GM19468 (cell line): ENCODE data around the gene IHH.
A peak's percentile ranks its signal among the peaks of the same experiment; 100 is the strongest.

Source experiments
- ATAC-seq: cut with Tn5 transposase; IDR thresholded peaks from one replicate; pipeline ENCODE4 v1.9.1; 2021; ENCODE audit warnings: mild to moderate bottlenecking, moderate library complexity, moderate number of reproducible peaks; ENCODE audit not compliant: unreplicated experiment; ENCODE audit errors: extremely low read depth

IHH gene

GRCh38 chr2:219042750-219043149 is 18.0 kb downstream of the IHH start:
- ATAC-seq: no peak

GRCh38 chr2:219042157-219042556 is 18.6 kb downstream of the IHH start:
- no peak for ATAC-seq

- ATAC-seq: no peak
Measured at GRCh38 chr2:219041252-219041651, 19.5 kb downstream of the IHH start, which contains the start of gene CFAP65. Gene CFAP65 (minus strand): TSS chr2:219041516. CDS start chr2:219039048, 2,468 bp downstream.

GRCh38 chr2:219038600-219038999 is 22.1 kb downstream of the IHH start:
- ATAC-seq: no peak

- ATAC-seq: no peak
Measured at GRCh38 chr2:219037783-219038499, 22.8 kb downstream of the IHH start.

GRCh38 chr2:219035942-219036341 is 24.8 kb downstream of the IHH start:
- no peak for ATAC-seq

GRCh38 chr2:219034823-219035222 is 25.9 kb downstream of the IHH start:
- ATAC-seq: no peak

GRCh38 chr2:219032051-219032745 is 28.5 kb downstream of the IHH start:
- no peak for ATAC-seq

GRCh38 chr2:219031005-219031738 is 29.5 kb downstream of the IHH start:
- no peak for ATAC-seq

GRCh38 chr2:219030177-219030940 is 30.4 kb downstream of the IHH start:
- ATAC-seq: no peak

GRCh38 chr2:219029829-219030165 is 30.9 kb downstream of the IHH start:
- ATAC-seq: peak; percentile 71

GRCh38 chr2:219028996-219029828 is 31.5 kb downstream of the IHH start:
- no peak for ATAC-seq

GRCh38 chr2:219028141-219028540 is 32.6 kb downstream of the IHH start:
- ATAC-seq: no peak

GRCh38 chr2:219027511-219028055 is 33.1 kb downstream of the IHH start:
- ATAC-seq: no peak

- ATAC-seq: no peak
Measured at GRCh38 chr2:219026946-219027345, 33.8 kb downstream of the IHH start.

- no peak for ATAC-seq
Measured at GRCh38 chr2:219025637-219026585, 34.8 kb downstream of the IHH start.

GRCh38 chr2:219024059-219024458 is 36.7 kb downstream of the IHH start:
- ATAC-seq: no peak

- no peak for ATAC-seq
Measured at GRCh38 chr2:219023045-219023605, 37.6 kb downstream of the IHH start.
